VCaP (cell line): ENCODE data around the gene BCAP29.
"Not testable (repeated sequence)": the region's sequence is repeated elsewhere in the genome, so short reads cannot be mapped to it uniquely, and the experiment has no call there.

Experiments
- H3K27ac ChIP-seq: fragments of 450-650 bp; 2 replicates; pipeline ENCODE4 v1.5.1; 2017
- CTCF ChIP-seq: fragments of 450-650 bp; conservative IDR thresholded peaks from 2 replicates; pipeline ENCODE4 v1.5.1; 2017; ENCODE audit warnings: mild to moderate bottlenecking, moderate library complexity

BCAP29 gene

GRCh38 chr7:107627002-107627401 lies 47.0 kb downstream of the BCAP29 start:
- no peak overlapping the region for H3K27ac ChIP-seq
- no peak for TF ChIP-seq CTCF

GRCh38 chr7:107628461-107629064 lies 48.5 kb downstream of the BCAP29 start:
- H3K27ac ChIP-seq, result no peak overlapping the region
- no peak for TF ChIP-seq CTCF

- TF ChIP-seq CTCF, result no peak
- no peak overlapping the region for H3K27ac ChIP-seq
Measured at GRCh38 chr7:107630342-107630741, 50.3 kb downstream of the BCAP29 start.

- TF ChIP-seq CTCF, result no peak
- no peak overlapping the region for H3K27ac ChIP-seq
Measured at GRCh38 chr7:107631588-107632491, 51.8 kb downstream of the BCAP29 start.

GRCh38 chr7:107632492-107632865 lies 52.4 kb downstream of the BCAP29 start:
- TF ChIP-seq CTCF, result no peak
- H3K27ac ChIP-seq, result no peak overlapping the region

GRCh38 chr7:107638594-107638993 lies 58.5 kb downstream of the BCAP29 start:
- no peak overlapping the region for H3K27ac ChIP-seq

GRCh38 chr7:107639070-107639469 lies 59.0 kb downstream of the BCAP29 start:
- not testable (repeated sequence) for H3K27ac ChIP-seq

More at GRCh38 chr7:107638594-107638993, 58.5 kb downstream of the BCAP29 start:
- no peak for TF ChIP-seq CTCF

- no peak overlapping the region for H3K27ac ChIP-seq
- TF ChIP-seq CTCF, result no peak
Measured at GRCh38 chr7:107641676-107642075, 61.6 kb downstream of the BCAP29 start.
